ENCODE measurements around the gene SEM1.
"Not testable (repeated sequence)": the region's sequence is repeated elsewhere in the genome, so short reads cannot be mapped to it uniquely, and the experiment has no call there.

The SEM1 gene

GRCh38 chr7:96709381-96710228 lies at the start of gene SEM1:
Gene SEM1 (minus strand): TSS chr7:96709846. CDS start chr7:96709763, 83 bp downstream.
- DNase-seq (ENCODE audit: low spot score): peak; percentile 84

DNA sequence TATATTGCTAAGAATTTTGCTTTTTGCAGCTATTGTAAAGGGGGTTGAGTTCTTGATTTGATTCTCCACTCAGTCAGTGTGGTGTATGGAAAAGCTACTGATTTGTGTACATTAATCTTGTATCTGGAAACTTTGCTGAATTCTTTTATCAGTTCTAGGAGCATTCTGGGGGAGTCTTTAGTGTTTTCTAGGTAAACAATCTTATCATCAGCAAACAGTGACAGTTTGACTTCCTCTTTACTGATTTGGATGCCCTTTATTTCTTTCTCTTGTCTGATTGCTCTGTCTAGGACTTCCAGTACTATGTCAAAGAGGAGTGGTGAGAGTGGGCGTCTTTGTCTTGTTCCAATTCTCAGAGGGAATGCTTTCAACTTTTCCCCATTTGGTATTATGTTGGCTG lies 48.2 kb upstream of the SEM1 start:
- DNase-seq (ENCODE audit: low spot score): not testable (repeated sequence)

DNA sequence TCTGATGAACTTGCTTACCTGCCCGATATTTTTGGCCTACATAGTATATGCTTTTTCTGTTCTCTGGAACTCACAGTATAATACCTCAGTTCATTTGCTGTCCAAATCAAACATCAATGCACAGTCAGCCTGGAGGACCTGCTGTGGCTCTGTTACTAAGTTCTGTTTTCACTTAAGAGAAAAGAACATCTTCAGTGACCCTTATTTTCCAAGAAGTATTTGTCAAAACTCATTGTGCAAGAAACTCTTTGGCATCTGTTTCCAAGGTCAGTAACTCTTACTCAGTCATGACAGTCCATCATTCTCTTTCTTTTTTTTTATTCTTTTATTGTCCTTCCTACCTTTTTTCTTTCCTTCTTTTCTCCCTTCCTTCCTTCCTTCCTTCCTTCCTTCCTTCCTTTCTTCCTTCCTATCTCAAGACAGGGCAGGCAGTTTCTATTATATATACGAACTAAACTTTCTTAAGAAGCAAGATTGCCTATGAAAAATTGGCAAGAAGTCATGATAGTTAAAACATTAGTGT lies 37.8 kb upstream of the SEM1 start:
- no peak for DNase-seq (ENCODE audit: low spot score)

DNA sequence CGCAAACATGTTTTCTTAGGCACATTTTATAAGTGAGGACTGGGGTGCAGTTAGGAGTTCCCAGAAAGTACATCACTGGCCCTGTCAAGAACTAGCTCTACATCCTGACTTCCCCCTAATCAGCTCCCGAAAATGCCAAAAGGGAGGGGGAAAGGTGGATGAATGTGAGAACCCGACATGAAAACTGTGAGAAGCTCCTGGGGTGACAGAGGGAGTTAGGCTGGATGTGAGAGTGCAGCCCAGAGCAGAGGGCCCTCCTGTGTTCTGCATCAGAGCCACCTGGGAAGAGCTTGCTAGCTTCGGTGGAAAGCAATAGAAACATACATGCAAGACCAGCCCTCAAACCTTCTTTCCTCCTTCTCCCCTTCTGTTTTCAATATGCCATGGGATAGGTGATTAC lies 30.5 kb upstream of the SEM1 start:
- DNase-seq (ENCODE audit: low spot score): no peak

DNA sequence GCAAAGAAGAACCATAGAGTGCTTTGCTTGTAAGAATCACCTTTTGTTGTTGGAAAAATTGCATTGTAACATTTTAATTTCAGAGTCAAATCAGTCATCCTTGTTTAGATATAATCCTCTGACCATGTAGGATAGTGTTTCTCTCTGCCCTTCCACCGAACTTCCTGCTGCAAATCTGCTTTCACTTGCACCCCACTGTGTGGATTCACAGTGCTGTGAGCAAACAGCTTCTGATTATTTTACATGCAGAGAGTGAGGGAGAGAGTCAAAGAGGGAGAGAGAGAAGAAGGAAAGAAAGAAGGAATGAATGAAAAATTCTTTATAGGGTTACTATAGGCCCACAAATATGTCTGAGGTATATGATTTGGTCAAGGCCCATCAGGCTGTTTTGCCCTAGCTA lies 30.0 kb upstream of the SEM1 start:
- no peak for DNase-seq (ENCODE audit: low spot score)

- DNase-seq (ENCODE audit: low spot score): no peak
These were observed 29.5 kb upstream of the SEM1 start for GRCh38 chr7:96739167-96739566.

DNA sequence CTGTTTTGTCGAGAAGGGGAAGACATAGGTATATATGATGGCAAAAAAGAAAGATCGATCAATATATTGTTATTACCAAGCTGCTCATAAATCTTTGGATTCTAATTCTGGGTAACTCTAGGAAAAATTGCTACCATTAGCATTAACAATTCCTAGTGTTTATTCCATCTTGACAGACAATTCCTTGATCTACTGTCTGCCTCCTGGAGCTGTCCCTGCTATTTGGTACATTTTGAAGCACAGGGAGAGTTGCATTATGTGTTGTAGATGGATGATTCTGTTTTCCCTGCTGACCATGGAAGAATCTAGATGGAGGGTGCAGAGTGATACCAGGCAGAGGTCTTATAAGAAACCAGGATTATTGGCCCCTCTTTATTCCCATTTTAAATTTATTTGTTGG lies 29.1 kb upstream of the SEM1 start:
- no peak for DNase-seq (ENCODE audit: low spot score)

GRCh38 chr7:96737545-96738050 lies 28.0 kb upstream of the SEM1 start:
- DNase-seq (ENCODE audit: low spot score): no peak

DNA sequence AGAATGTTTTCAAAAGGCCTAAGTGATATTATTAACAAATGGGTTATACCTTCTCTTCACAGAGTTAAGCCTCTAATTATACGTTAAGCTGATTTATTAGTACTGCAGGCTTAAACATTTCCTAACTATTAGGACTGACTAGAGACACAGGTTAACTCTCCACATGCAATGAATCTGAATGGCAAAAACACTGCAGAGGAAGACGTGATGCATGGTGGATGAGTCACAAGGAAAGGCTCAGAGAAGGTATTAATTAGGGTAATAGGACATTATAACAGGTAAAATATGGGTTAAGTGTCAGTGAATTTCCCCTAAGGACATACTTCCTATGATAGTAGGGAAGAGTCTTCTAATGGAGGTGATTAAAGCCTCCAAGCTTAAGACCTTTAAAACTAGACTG lies 24.7 kb upstream of the SEM1 start:
- no peak for DNase-seq (ENCODE audit: low spot score)

DNA sequence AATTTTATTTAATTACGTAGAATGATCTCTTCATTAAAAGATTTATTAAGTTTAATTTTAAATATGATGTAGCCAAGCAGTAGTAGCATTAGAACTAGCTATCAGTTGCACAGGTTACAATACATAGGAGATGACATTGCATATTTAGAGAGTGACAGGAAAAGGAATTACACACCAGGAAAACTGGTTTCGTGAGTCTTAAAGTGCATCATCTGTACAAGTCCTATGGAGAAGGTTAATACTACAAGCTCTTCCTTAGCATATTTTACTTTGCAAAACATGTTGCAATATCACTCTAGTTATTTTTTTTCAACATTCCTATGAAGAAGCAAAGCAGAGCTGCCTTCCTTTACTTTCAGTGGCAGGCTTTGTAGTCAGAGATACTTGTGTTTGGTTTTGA lies 20.2 kb upstream of the SEM1 start:
- no peak for DNase-seq (ENCODE audit: low spot score)

DNA sequence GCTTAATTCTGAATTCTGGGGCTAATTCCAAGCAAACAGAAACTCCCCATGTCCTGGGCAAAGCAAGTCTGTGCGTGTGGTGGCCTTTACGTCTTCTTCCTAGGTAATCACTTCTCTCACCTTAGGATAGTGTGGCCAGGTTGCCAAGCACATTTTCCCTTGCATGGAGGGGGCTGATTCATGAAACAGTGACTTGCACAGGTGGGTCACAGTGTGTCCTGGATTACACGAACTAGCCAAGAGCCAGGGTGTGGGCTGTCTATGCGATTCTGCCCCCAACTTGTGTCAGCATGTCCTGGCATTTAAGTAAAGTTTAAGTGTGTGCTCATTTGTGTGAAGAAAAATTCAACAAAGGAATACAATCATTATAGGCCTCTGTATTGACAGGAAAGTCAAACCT lies 18.5 kb upstream of the SEM1 start:
- no peak for DNase-seq (ENCODE audit: low spot score)

- DNase-seq (ENCODE audit: low spot score): no peak
These were observed 18.0 kb upstream of the SEM1 start for GRCh38 chr7:96727534-96728088.

- no peak for DNase-seq (ENCODE audit: low spot score)
These were observed 14.0 kb upstream of the SEM1 start for GRCh38 chr7:96723622-96724021.

- not testable (repeated sequence) for DNase-seq (ENCODE audit: low spot score)
These were observed 13.3 kb upstream of the SEM1 start for GRCh38 chr7:96722928-96723327.

- DNase-seq (ENCODE audit: low spot score): no peak
These were observed 11.2 kb upstream of the SEM1 start for GRCh38 chr7:96720843-96721242.

DNA sequence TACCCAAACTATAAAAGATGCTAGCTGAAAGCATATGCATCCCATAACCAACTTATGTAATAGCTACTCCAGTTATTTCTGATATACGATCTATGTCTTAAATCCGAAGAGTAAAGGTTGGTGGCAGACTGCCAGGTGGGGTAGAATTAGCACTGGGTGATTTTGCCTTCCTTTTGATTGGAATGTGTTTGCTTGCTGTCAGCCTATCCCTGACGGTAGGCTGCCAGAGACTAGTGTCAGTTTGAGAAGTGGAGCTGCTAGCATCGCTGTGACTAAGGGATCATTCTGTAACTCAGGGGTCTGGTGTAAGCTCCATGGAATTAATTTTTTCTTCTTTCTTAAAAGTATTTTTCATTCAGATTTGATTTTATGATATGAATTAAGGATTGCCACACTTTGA lies 9.5 kb upstream of the SEM1 start:
- no peak for DNase-seq (ENCODE audit: low spot score)

DNA sequence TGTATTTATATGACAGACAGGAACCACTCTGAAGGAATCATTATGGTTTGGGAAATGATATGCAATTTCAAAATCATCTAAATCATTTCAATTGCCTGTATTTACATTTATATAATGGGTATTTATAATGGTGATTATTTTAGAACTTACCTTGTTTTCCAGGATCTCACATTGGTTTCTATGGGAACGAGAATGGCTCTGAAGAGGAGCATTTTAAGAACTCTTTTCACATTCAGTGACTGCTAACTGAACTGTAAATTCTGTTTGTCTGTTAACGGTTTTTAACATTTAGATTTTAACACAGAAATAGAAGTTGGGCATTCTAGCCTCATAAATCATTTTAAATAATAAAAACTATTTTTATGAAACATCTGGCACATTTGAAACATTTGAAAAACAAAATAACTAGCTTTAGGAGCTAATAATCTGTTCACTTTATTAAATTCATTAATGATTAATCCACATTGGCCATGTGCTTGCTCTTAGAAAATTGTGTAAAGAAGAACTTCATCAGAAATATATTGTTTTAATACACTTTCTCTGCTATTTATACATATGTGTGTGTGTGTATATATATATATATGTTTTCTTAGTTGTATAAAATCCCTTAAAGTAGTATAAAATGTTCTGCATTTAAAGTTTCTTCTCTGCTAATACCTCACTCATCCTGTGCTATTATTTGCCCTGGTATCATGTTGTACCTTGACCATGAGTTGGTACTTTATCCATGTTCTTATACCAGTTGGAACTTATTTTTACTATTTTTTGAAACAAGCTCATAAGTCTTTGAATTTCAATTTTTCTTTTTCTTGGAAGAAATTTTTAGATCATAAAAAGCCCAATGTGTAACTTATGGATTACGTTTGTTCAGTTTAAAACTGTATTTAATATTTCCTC lies 8.7 kb upstream of the SEM1 start:
- DNase-seq (ENCODE audit: low spot score): no peak

DNA sequence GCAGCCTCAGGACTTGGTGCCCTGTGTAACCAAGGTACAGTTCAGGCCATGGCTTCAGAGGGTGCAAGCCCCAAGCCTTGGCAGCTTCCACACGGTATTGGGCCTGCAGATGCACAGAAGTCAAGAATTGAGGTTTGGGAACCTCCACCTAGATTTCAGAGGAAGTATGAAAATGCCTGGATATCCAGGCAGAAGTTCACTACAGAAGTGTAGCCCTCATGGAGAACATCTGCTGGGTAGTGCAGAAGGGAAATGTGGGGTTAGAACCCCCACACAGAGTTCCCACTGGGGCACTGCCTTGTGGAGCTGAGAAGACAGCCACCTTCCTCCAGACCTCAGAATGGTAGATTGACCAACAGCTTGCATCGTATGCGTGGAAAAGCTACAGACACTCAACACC lies 3.4 kb upstream of the SEM1 start:
- DNase-seq (ENCODE audit: low spot score): no peak

DNA sequence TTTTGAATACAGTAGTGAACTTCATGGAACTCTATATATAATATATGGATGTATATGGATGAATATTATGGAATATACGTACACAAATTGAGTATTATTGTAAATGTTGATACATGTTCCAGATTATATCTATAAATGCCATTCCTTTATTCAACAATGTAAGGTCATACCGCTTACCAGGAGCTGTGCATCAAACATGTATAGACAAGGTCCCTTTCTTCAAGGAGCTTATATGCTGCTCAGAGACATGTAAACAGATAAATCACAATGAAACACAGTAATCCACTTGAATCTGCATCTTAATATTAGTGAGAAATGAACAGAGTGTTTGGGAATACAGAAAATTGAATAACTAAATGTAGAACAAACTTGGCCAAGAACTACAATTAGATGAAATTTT lies 898 bp upstream of the SEM1 start:
- no peak for DNase-seq (ENCODE audit: low spot score)

DNA sequence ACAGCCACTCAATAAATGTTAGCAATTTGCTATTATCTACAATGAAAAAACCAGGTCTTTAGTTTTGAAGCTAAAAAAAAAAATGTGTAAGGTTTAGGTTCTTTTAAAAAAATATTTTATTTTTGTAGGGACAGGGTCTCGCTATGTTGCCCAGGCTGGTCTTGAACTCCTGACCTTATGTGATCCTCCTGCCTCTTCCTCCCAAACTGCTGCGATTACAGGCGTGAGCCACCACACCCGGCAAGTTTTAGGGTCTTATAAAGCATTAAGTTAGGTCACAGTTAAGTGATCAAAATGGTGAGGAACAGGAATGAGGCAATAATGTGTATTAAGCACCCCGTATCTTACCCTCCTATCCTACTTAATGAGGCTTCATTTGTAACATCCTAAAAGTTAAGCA lies 774 bp downstream of the SEM1 start:
- DNase-seq (ENCODE audit: low spot score): no peak

GRCh38 chr7:96707901-96708774 lies 1.5 kb downstream of the SEM1 start:
- no peak for DNase-seq (ENCODE audit: low spot score)
